Measurements from ENCODE around the gene SIX1. TPM values are rescaled to one million over a fixed set of nuclear protein-coding genes. Genes with fewer than 3 reads are reported as not detected.

The SIX1 gene
- total RNA-seq, 1 donor from 2014 or later, result 0.44 TPM

GRCh38 chr14:60644666-60645065 lies 4.6 kb downstream of the SIX1 start:
- H3K4me3 Mint-ChIP-seq, result no peak overlapping the region
- no peak overlapping the region for H3K27ac Mint-ChIP-seq (ENCODE audit: unreplicated experiment)
- H3K27me3 Mint-ChIP-seq (ENCODE audit: low read depth), result peaks cover 100% of the 10 kb centered on the region
- DNase-seq (ENCODE audit: low read depth, low spot score), result no peak
- no peaks in the 10 kb centered on the region for H3K36me3 Mint-ChIP-seq (ENCODE audit: low read depth)
- H3K9me3 Mint-ChIP-seq, result no peaks in the 10 kb centered on the region
- no peak for TF ChIP-seq CTCF (conservative IDR thresholded peaks at IDR 0.05)
- peaks cover 18% of the 10 kb centered on the region for H3K4me1 Mint-ChIP-seq

GRCh38 chr14:60643463-60644314 lies 5.6 kb downstream of the SIX1 start:
- DNase-seq (ENCODE audit: low read depth, low spot score), result no peak
- Mint-ChIP-seq H3K4me3 (peak overlapping the region; percentile 19), H3K27me3 (ENCODE audit: low read depth) (peaks cover 100% of the 10 kb centered on the region)

GRCh38 chr14:60643141-60643462 lies 6.2 kb downstream of the SIX1 start:
- Mint-ChIP-seq H3K9me3 (no peaks in the 10 kb centered on the region), H3K4me3 (no peak overlapping the region), H3K4me1 (peaks cover 20% of the 10 kb centered on the region), H3K36me3 (ENCODE audit: low read depth) (no peaks in the 10 kb centered on the region), H3K27me3 (ENCODE audit: low read depth) (peaks cover 100% of the 10 kb centered on the region), H3K27ac (ENCODE audit: unreplicated experiment) (no peak overlapping the region)
- no peak for DNase-seq (ENCODE audit: low read depth, low spot score)
- TF ChIP-seq CTCF (conservative IDR thresholded peaks at IDR 0.05), result no peak

More at GRCh38 chr14:60643463-60644314, 5.6 kb downstream of the SIX1 start:
- H3K27ac Mint-ChIP-seq (ENCODE audit: unreplicated experiment), result no peak overlapping the region
- no peaks in the 10 kb centered on the region for H3K9me3 Mint-ChIP-seq
- H3K4me1 Mint-ChIP-seq, result peaks cover 17% of the 10 kb centered on the region
- no peak for TF ChIP-seq CTCF (conservative IDR thresholded peaks at IDR 0.05)
- no peaks in the 10 kb centered on the region for H3K36me3 Mint-ChIP-seq (ENCODE audit: low read depth)

- no peak for DNase-seq (ENCODE audit: low read depth, low spot score)
- H3K27me3 Mint-ChIP-seq (ENCODE audit: low read depth), result peaks cover 100% of the 10 kb centered on the region
- H3K9me3 Mint-ChIP-seq, result no peaks in the 10 kb centered on the region
- no peak for TF ChIP-seq CTCF (conservative IDR thresholded peaks at IDR 0.05)
- peak overlapping the region; percentile 21 for H3K4me3 Mint-ChIP-seq
- H3K27ac Mint-ChIP-seq (ENCODE audit: unreplicated experiment), result no peak overlapping the region
- no peaks in the 10 kb centered on the region for H3K36me3 Mint-ChIP-seq (ENCODE audit: low read depth)
- H3K4me1 Mint-ChIP-seq, result peaks cover 20% of the 10 kb centered on the region
These were observed 6.8 kb downstream of the SIX1 start for GRCh38 chr14:60642270-60643140.

- no peak for DNase-seq (ENCODE audit: low read depth, low spot score)
- TF ChIP-seq CTCF (conservative IDR thresholded peaks at IDR 0.05), result no peak
- Mint-ChIP-seq H3K36me3 (ENCODE audit: low read depth) (no peaks in the 10 kb centered on the region), H3K27me3 (ENCODE audit: low read depth) (peaks cover 97% of the 10 kb centered on the region), H3K9me3 (no peaks in the 10 kb centered on the region), H3K4me3 (no peak overlapping the region), H3K4me1 (peaks cover 16% of the 10 kb centered on the region), H3K27ac (ENCODE audit: unreplicated experiment) (no peak overlapping the region)
These were observed 7.5 kb downstream of the SIX1 start for GRCh38 chr14:60641742-60642269.
